ENCODE data around the gene STRADA. TPM values are rescaled to one million over a fixed set of nuclear protein-coding genes. Genes with fewer than 3 reads are reported as not detected.

Gene STRADA, protein sequence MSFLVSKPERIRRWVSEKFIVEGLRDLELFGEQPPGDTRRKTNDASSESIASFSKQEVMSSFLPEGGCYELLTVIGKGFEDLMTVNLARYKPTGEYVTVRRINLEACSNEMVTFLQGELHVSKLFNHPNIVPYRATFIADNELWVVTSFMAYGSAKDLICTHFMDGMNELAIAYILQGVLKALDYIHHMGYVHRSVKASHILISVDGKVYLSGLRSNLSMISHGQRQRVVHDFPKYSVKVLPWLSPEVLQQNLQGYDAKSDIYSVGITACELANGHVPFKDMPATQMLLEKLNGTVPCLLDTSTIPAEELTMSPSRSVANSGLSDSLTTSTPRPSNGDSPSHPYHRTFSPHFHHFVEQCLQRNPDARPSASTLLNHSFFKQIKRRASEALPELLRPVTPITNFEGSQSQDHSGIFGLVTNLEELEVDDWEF
- total RNA-seq (10 to 100 TPM; 24.2 to 26.8 (median 25.3) TPM), polyA plus RNA-seq (22.0 TPM)
- long read RNA-seq, donor 1, transcript STRADA-222 (1 exons, 3,685 nt), result minor isoform, 5 of 33 reads
- long read RNA-seq, donor 1, transcript STRADA-202 (13 exons, 2,255 nt), result major isoform, 11 of 33 reads
- long read RNA-seq, donor 1, partial matches to known transcripts, result 8 of 33 reads
- long read RNA-seq, donor 1, other reads (novel, unspliced or antisense), result 2 of 33 reads
- long read RNA-seq, donor 2, transcript STRADA-202 (13 exons, 2,255 nt), result major isoform, 6 of 13 reads
- long read RNA-seq, donor 2, partial matches to known transcripts, result 4 of 13 reads
- long read RNA-seq, donor 2, other reads (novel, unspliced or antisense), result 1 of 13 reads
- long read RNA-seq, donor 3, transcript STRADA-233 (13 exons, 1,718 nt), result minor isoform, 5 of 53 reads
- long read RNA-seq, donor 3, transcript STRADA-202 (13 exons, 2,255 nt), result major isoform, 14 of 53 reads
- long read RNA-seq, donor 3, partial matches to known transcripts, result 10 of 53 reads
- long read RNA-seq, donor 3, other reads (novel, unspliced or antisense), result 7 of 53 reads
- long read RNA-seq, donor 4, partial matches to known transcripts, result 3 of 12 reads
- long read RNA-seq, donor 4, other reads (novel, unspliced or antisense), result 4 of 12 reads

DNA sequence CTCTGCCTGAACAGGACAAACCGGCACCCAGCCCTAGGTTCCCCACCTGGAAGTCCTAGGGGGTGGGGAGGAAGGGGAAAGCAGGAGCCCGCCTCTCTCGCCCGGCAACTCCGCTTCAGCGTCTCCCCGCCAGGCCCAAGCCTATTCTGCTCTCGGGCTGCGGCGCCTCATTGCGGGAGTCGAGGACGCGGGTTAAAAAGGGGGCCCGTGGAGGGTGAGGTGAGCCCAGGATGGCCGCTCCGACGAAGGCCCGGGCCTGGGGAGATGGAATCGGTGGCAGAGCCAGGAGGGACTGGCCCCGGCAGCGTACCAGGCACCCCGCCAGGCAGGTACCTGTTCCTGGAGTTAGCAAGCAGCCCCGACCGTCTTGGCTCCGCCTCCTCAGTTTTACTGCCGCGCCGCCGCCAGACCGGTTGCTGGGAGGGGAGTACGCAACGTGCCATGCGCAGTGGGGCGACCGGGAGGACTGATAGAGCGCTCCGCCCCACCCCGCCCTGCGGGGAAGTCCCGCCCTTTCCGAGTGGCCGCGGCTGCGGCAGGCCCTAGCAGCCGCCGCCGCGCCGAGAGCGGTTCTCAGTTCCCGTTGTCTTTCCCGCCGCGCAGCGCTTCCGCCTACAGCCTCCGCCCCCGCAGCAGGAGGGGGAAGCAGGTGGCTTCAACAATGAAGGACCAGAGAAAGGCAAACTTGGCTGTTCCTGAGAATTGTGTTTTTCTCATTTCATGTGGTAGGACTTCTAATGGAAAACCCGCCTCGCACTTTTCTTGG is at the start of gene STRADA:
Gene STRADA, minus strand, starts transcription at position 392 of the 766 bp plus-strand sequence. CDS start 13,430 bp downstream, outside the sequence.
- Histone ChIP-seq H3K27me3 (ENCODE audit: control insufficient read depth, insufficient read depth) (no peaks in the 10 kb centered on the region), H3K27ac (ENCODE audit: low read length) (peak within 1 kb of the TSS; percentile 93), H3K4me1 (ENCODE audit: control insufficient read depth, insufficient read depth, low read length) (no peaks in the 10 kb centered on the region), H3K9me3 (ENCODE audit: control insufficient read depth, low read length) (no peaks in the 10 kb centered on the region), H3K4me3 (ENCODE audit: low read length) (peak within 1 kb of the TSS; percentile 68)
- WGBS, result under 1% methylated on average over 61 of the region's 61 CpGs
- ATAC-seq, result peak; percentile 99 to 100
- intact Hi-C loops (cut with DNase I), result no loop called here
- peak; percentile 98 to 99 (median 99) for DNase-seq

DNA sequence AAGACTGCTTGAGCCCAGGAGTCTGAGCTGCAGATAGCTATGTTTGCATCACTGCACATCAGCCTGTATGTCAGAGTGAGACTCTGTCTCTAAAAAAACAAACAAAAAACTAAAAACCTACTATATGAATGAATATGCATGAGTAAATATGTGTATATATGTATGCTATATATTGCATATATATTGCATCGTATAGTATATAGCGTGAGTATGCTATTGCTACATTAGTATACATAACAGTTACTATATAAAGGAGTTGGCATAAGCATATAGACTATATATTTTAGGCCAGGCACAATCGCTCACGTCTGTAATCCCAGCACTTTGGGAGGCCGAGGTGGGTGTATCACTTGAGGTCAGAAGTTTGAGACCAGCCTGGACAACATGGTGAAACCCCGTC is 48.5 kb upstream of the STRADA start:
- 91% methylated on average over 6 of the region's 6 CpGs for WGBS
- no peak for ATAC-seq
- Histone ChIP-seq H3K27me3 (ENCODE audit: control insufficient read depth, insufficient read depth) (no peaks in the 10 kb centered on the region), H3K27ac (ENCODE audit: low read length) (no peak overlapping the region), H3K9me3 (ENCODE audit: control insufficient read depth, low read length) (no peaks in the 10 kb centered on the region), H3K4me3 (ENCODE audit: low read length) (no peak overlapping the region), H3K4me1 (ENCODE audit: control insufficient read depth, insufficient read depth, low read length) (no peaks in the 10 kb centered on the region)
- DNase-seq, result no peak
- intact Hi-C loops (cut with DNase I), result no loop called here

- WGBS, result 97% methylated on average over 13 of the region's 13 CpGs
- Histone ChIP-seq H3K4me1 (ENCODE audit: control insufficient read depth, insufficient read depth, low read length) (no peaks in the 10 kb centered on the region), H3K9me3 (ENCODE audit: control insufficient read depth, low read length) (no peaks in the 10 kb centered on the region), H3K27ac (ENCODE audit: low read length) (no peak overlapping the region), H3K4me3 (ENCODE audit: low read length) (no peak overlapping the region), H3K27me3 (ENCODE audit: control insufficient read depth, insufficient read depth) (no peaks in the 10 kb centered on the region)
- ATAC-seq (no peak), DNase-seq (no peak)
- intact Hi-C loops (cut with DNase I), result no loop called here
Measured at GRCh38 chr17:63786971-63787711, 45.5 kb upstream of the STRADA start.

GRCh38 chr17:63786117-63786516 is 44.5 kb upstream of the STRADA start:
- no peak for ATAC-seq
- H3K4me1 ChIP-seq (ENCODE audit: control insufficient read depth, insufficient read depth, low read length), result no peaks in the 10 kb centered on the region
- H3K27ac ChIP-seq (ENCODE audit: low read length), result no peak overlapping the region
- H3K4me3 ChIP-seq (ENCODE audit: low read length), result no peak overlapping the region
- DNase-seq, result no peak
- intact Hi-C loops (cut with DNase I), result no loop called here
- no peaks in the 10 kb centered on the region for H3K27me3 ChIP-seq (ENCODE audit: control insufficient read depth, insufficient read depth)
- 100% methylated on average over 1 of the region's 1 CpG for WGBS
- H3K9me3 ChIP-seq (ENCODE audit: control insufficient read depth, low read length), result no peaks in the 10 kb centered on the region

GRCh38 chr17:63785556-63785955 is 44.0 kb upstream of the STRADA start:
- Histone ChIP-seq H3K27ac (ENCODE audit: low read length) (no peak overlapping the region), H3K9me3 (ENCODE audit: control insufficient read depth, low read length) (no peaks in the 10 kb centered on the region), H3K4me1 (ENCODE audit: control insufficient read depth, insufficient read depth, low read length) (no peaks in the 10 kb centered on the region), H3K27me3 (ENCODE audit: control insufficient read depth, insufficient read depth) (no peaks in the 10 kb centered on the region), H3K4me3 (ENCODE audit: low read length) (no peak overlapping the region)
- no peak for DNase-seq
- intact Hi-C loops (cut with DNase I), result no loop called here
- no peak for ATAC-seq
- WGBS, result 95% methylated on average over 1 of the region's 1 CpG

DNA sequence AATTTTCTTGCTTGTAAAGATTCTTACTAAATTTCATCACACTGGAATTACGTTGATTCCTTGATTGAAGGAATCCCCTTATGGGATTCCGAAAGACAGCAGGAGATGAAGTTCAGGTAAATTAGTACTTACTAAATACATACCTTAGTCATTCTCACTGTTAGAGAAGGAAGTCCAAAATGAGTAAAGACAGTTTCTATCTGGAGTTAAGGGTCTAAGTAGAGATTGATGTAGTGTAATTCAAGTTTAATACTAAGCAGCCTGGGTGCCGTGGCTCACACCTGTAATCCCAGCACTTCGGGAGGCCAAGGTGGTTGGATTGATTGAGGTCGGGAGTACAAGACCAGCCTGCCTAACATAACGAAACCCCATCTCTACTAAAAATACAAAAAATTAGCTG is 41.9 kb upstream of the STRADA start:
- Histone ChIP-seq H3K4me3 (ENCODE audit: low read length) (no peak overlapping the region), H3K9me3 (ENCODE audit: control insufficient read depth, low read length) (no peaks in the 10 kb centered on the region), H3K4me1 (ENCODE audit: control insufficient read depth, insufficient read depth, low read length) (no peaks in the 10 kb centered on the region), H3K27ac (ENCODE audit: low read length) (no peak overlapping the region), H3K27me3 (ENCODE audit: control insufficient read depth, insufficient read depth) (no peaks in the 10 kb centered on the region)
- ATAC-seq, result no peak
- 87% methylated on average over 6 of the region's 6 CpGs for WGBS
- no peak for DNase-seq
- intact Hi-C loops (cut with DNase I), result no loop called here

GRCh38 chr17:63780928-63781327 is 39.3 kb upstream of the STRADA start:
- Histone ChIP-seq H3K27ac (ENCODE audit: low read length) (no peak overlapping the region), H3K9me3 (ENCODE audit: control insufficient read depth, low read length) (no peaks in the 10 kb centered on the region), H3K4me3 (ENCODE audit: low read length) (no peak overlapping the region), H3K4me1 (ENCODE audit: control insufficient read depth, insufficient read depth, low read length) (peaks cover 2% of the 10 kb centered on the region), H3K27me3 (ENCODE audit: control insufficient read depth, insufficient read depth) (no peaks in the 10 kb centered on the region)
- DNase-seq (no peak), ATAC-seq (no peak)
- 98% methylated on average over 4 of the region's 4 CpGs for whole genome bisulfite sequencing
- intact Hi-C loops (cut with DNase I), result no loop called here

DNA sequence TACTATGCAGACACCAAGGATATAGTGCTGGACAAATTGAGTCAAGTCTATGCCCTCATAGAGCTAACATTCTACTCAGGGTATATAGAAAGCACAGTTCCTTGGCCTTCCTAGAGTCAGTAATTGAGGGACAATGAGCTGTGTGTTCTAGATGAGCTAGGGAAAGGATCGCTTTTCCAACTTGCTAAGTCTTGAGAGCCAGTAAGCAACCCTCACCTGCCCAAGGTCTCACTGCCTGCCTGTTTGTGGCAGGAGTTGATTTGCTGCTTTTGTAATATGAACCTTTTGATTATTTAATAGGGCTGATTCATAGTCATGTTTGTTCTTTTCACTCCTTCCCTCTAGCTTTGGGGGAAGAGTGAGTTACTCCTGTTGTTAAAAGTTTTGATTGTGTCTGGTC is 38.9 kb upstream of the STRADA start:
- Histone ChIP-seq H3K27ac (ENCODE audit: low read length) (no peak overlapping the region), H3K9me3 (ENCODE audit: control insufficient read depth, low read length) (no peaks in the 10 kb centered on the region), H3K27me3 (ENCODE audit: control insufficient read depth, insufficient read depth) (no peaks in the 10 kb centered on the region), H3K4me1 (ENCODE audit: control insufficient read depth, insufficient read depth, low read length) (peaks cover 2% of the 10 kb centered on the region), H3K4me3 (ENCODE audit: low read length) (no peak overlapping the region)
- intact Hi-C loops (cut with DNase I), result no loop called here
- ATAC-seq (no peak), DNase-seq (no peak)
- whole genome bisulfite sequencing, result 94% methylated on average over 1 of the region's 1 CpG

DNA sequence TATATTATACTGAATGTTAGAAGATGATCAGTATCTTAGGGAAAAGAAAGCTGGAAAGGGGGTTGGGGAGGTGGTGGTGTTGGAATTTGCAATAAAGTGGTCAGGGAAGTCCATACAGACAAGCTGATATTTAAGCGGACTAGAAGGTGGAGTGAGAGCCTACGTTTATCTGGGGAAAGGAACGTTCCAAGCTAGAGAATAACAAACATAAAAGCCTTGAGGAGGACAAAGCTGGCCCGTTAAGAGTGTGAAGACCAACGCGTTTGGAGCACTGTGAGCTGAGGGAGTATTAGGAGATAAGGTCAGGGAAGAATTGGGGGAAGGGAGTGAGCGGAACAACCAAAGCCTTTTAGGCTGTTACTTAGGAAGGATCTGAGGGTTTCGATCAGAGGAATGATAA is 33.8 kb upstream of the STRADA start:
- peak overlapping the region; percentile 16 for H3K27ac ChIP-seq (ENCODE audit: low read length)
- peak overlapping the region; percentile 82 for H3K4me3 ChIP-seq (ENCODE audit: low read length)
- peaks cover 4% of the 10 kb centered on the region for H3K4me1 ChIP-seq (ENCODE audit: control insufficient read depth, insufficient read depth, low read length)
- intact Hi-C loops (cut with DNase I), result no loop called here
- DNase-seq, result no peak
- no peak for ATAC-seq
- no peaks in the 10 kb centered on the region for H3K27me3 ChIP-seq (ENCODE audit: control insufficient read depth, insufficient read depth)
- WGBS, result 17% methylated on average over 8 of the region's 8 CpGs
- no peaks in the 10 kb centered on the region for H3K9me3 ChIP-seq (ENCODE audit: control insufficient read depth, low read length)

DNA sequence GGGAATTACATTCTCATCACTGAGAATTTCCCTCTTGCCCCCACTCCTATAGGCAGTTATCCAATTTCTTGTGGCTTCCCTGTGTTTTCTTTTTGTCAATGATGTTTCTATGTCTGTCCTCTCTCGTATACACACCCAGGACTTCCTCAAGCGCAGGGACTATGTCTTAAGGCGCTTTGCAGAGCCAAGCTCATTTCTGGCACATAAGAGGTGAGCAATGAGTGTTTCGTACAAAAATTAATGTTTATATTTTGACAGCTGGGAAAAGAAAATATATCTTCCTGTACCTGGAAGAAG is 33.3 kb upstream of the STRADA start:
- ATAC-seq, result no peak
- no peaks in the 10 kb centered on the region for H3K27me3 ChIP-seq (ENCODE audit: control insufficient read depth, insufficient read depth)
- H3K27ac ChIP-seq (ENCODE audit: low read length), result peak overlapping the region; percentile 94
- intact Hi-C loops (cut with DNase I), result no loop called here
- 3% methylated on average over 4 of the region's 4 CpGs for WGBS
- DNase-seq, result no peak
- no peaks in the 10 kb centered on the region for H3K9me3 ChIP-seq (ENCODE audit: control insufficient read depth, low read length)
- H3K4me3 ChIP-seq (ENCODE audit: low read length), result peak overlapping the region; percentile 82
- H3K4me1 ChIP-seq (ENCODE audit: control insufficient read depth, insufficient read depth, low read length), result peaks cover 4% of the 10 kb centered on the region
